HepG2 (cell line): ENCODE data around the gene MDM4. TPM values are rescaled to one million over a fixed set of nuclear protein-coding genes. Genes with fewer than 3 reads are reported as not detected.

Source experiments
- ADNP ChIP-seq: sonication (generic); formaldehyde crosslinking; IDR thresholded peaks from 2 replicates; pipeline ENCODE4 v1.4.0; 2020; ENCODE audit warnings: missing genetic modification reagents
- ATF2 ChIP-seq: sonication (generic); formaldehyde crosslinking; IDR thresholded peaks from 2 replicates; pipeline ENCODE4 v1.4.0; 2020; ENCODE audit warnings: missing genetic modification reagents
- ELF4 ChIP-seq: sonication (generic); formaldehyde crosslinking; IDR thresholded peaks from 2 replicates; pipeline ENCODE4 v1.5.0; 2020; ENCODE audit warnings: missing genetic modification reagents, mild to moderate bottlenecking, moderate library complexity, borderline replicate concordance
- FOXO1 ChIP-seq: sonication (generic); formaldehyde crosslinking; IDR thresholded peaks from 2 replicates; pipeline ENCODE4 v1.4.0; 2020; ENCODE audit warnings: missing genetic modification reagents
- GABPA ChIP-seq, 2 experiments: IDR thresholded peaks; 2 replicates each; pipeline ENCODE4 v1.6.1; 2011 to 2016; ENCODE audit warnings: low read depth in 2 of 2, low read length in 1 of 2, missing biosample characterization in 1 of 2, missing genetic modification characterization in 1 of 2
- GRHL1 ChIP-seq: sonication (generic); formaldehyde crosslinking; conservative IDR thresholded peaks from 2 replicates; pipeline ENCODE4 v1.8.0; 2022; ENCODE audit warnings: missing genetic modification reagents
- HDAC6 ChIP-seq: fragments of 200-600 bp; sonication (generic); IDR thresholded peaks from 2 replicates; pipeline ENCODE4 v1.7.0; 2017; ENCODE audit warnings: mild to moderate bottlenecking, antibody characterized with exemption, low read length, low read depth
- MTA1 ChIP-seq: sonication (generic); formaldehyde crosslinking; IDR thresholded peaks from 2 replicates; pipeline ENCODE4 v1.4.0; 2020; ENCODE audit warnings: missing genetic modification reagents, mild to moderate bottlenecking, borderline replicate concordance
- NR2C2 ChIP-seq: sonication (generic); formaldehyde crosslinking; IDR thresholded peaks from 2 replicates; pipeline ENCODE4 v1.4.0; 2020; ENCODE audit warnings: missing genetic modification reagents, mild to moderate bottlenecking, moderate library complexity, borderline replicate concordance
- TFAP4 ChIP-seq: sonication (generic); IDR thresholded peaks from 2 replicates; pipeline ENCODE4 v1.6.1; 2016; ENCODE audit warnings: low read depth, borderline replicate concordance
- TRIM24 ChIP-seq: sonication (generic); formaldehyde crosslinking; IDR thresholded peaks from 2 replicates; pipeline ENCODE4 v1.8.0; 2022; ENCODE audit warnings: mild to moderate bottlenecking, missing genetic modification reagents
- UBTF ChIP-seq: sonication (generic); formaldehyde crosslinking; IDR thresholded peaks from 2 replicates; pipeline ENCODE4 v1.4.0; 2020; ENCODE audit warnings: mild to moderate bottlenecking, missing genetic modification reagents
- XBP1 ChIP-seq: sonication (generic); formaldehyde crosslinking; IDR thresholded peaks from 2 replicates; pipeline ENCODE4 v1.5.0; 2020; ENCODE audit warnings: missing genetic modification reagents
- ZFP36 ChIP-seq: fragments of 150-350 bp; IDR thresholded peaks from 2 replicates; pipeline ENCODE4 v1.6.1; 2018; ENCODE audit warnings: borderline replicate concordance, low read length, low read depth; ENCODE audit not compliant: partially characterized antibody
- ZGPAT ChIP-seq: IDR thresholded peaks from 2 replicates; pipeline ENCODE4 v1.6.1; 2016; ENCODE audit warnings: mild to moderate bottlenecking
- ZKSCAN8 ChIP-seq: IDR thresholded peaks from 2 replicates; pipeline ENCODE4 v1.6.1; 2016; ENCODE audit warnings: borderline replicate concordance, missing genetic modification reagents, missing compliant biosample characterization
- ZNF136 ChIP-seq: sonication (generic); formaldehyde crosslinking; IDR thresholded peaks from 2 replicates; pipeline ENCODE4 v1.8.1; 2022; ENCODE audit warnings: low read depth, mild to moderate bottlenecking, moderate library complexity, missing genetic modification reagents
- ZNF207 ChIP-seq: fragments of 450-650 bp; IDR thresholded peaks from 2 replicates; pipeline ENCODE4 v1.6.1; 2016; ENCODE audit warnings: antibody characterized with exemption, borderline replicate concordance
- ZNF33A ChIP-seq: sonication (generic); formaldehyde crosslinking; IDR thresholded peaks from 2 replicates; pipeline ENCODE4 v1.5.1; 2020; ENCODE audit warnings: missing genetic modification reagents, mild to moderate bottlenecking, moderate library complexity, borderline replicate concordance
- ZNF543 ChIP-seq: sonication (generic); formaldehyde crosslinking; IDR thresholded peaks from 2 replicates; pipeline ENCODE4 v1.4.0; 2020; ENCODE audit warnings: mild to moderate bottlenecking, missing genetic modification reagents
- ZNF891 ChIP-seq: sonication (generic); formaldehyde crosslinking; IDR thresholded peaks from 2 replicates; pipeline ENCODE4 v1.5.0; 2020; ENCODE audit warnings: mild to moderate bottlenecking, missing genetic modification reagents
- polyA plus RNA-seq, 8 experiments: library from polyadenylated mRNA; depleted of rRNA in 3 of 8; stranded (reverse) in 7 of 8; unstranded in 1 of 8; fragments of >200 nt; fragmentation: Illumina TruSeq in 4 of 8; extraction: Trizol in 4 of 8; gene quantifications; 2 replicates each; pipeline versions ENCODE4 v1.2.1 to v1.2.3, GENCODE V29; 2011 to 2016; ENCODE audit warnings: low read depth in 4 of 8, missing spikeins in 1 of 8, mixed read lengths in 1 of 8; ENCODE audit not compliant: insufficient read depth in 1 of 8
- total RNA-seq, 5 experiments: library from RNA; depleted of rRNA; stranded (reverse); fragments of >200 nt; fragmentation: Illumina TruSeq; extraction: Trizol; gene quantifications; 2 replicates each; pipeline ENCODE4 v1.2.3, GENCODE V29; 2016; ENCODE audit warnings: low read depth in 1 of 5

MDM4 gene
- total and polyA plus RNA-seq, 2 of the 13 experiments (the other 11 are each of a cell fraction or from before 2014, with no cell fraction given): 14.9 to 19.0 TPM

GRCh38 chr1:204509186-204509635 lies 7.0 kb upstream of the MDM4 start (continued):
- TF ChIP-seq ZFP36: no peak
- no peak for TF ChIP-seq NR2C2
- peak; percentile 55; the same call in 1 of the 2 replicates for TF ChIP-seq ZGPAT (CRISPR knock-in tag)
- no peak for TF ChIP-seq ZNF207
- no peak for TF ChIP-seq ATF2 (CRISPR knock-in tag)
- TF ChIP-seq MTA1 (CRISPR knock-in tag): 0 out of 2 replicates have a peak, but pooled peaks have one; percentile 26
- TF ChIP-seq ZNF543: no peak
- no peak for TF ChIP-seq GABPA (IDR thresholded peaks at IDR 0.05; ENCODE audit: low read depth, low read length)
- TF ChIP-seq GABPA (CRISPR knock-in tag; IDR thresholded peaks at IDR 0.05; ENCODE audit: low read depth): no peak
- no peak for TF ChIP-seq ZNF136 (CRISPR knock-in tag)
- TF ChIP-seq ELF4 (CRISPR knock-in tag): no peak
- no peak for TF ChIP-seq TRIM24 (CRISPR knock-in tag)
- no peak for TF ChIP-seq ADNP (CRISPR knock-in tag)
- TF ChIP-seq XBP1 (CRISPR knock-in tag): no peak
- no peak; the same call in 1 of the 2 replicates for TF ChIP-seq FOXO1 (CRISPR knock-in tag)
- no peak for TF ChIP-seq HDAC6
- no peak for TF ChIP-seq ZKSCAN8 (CRISPR knock-in tag)
- TF ChIP-seq ZNF891 (CRISPR knock-in tag): no peak
- TF ChIP-seq UBTF (CRISPR knock-in tag): no peak
- no peak for TF ChIP-seq ZNF33A (CRISPR knock-in tag)
- TF ChIP-seq GRHL1 (CRISPR knock-in tag): no peak
- TF ChIP-seq TFAP4: no peak
